ENCODE data around the gene RNGTT.

DNA sequence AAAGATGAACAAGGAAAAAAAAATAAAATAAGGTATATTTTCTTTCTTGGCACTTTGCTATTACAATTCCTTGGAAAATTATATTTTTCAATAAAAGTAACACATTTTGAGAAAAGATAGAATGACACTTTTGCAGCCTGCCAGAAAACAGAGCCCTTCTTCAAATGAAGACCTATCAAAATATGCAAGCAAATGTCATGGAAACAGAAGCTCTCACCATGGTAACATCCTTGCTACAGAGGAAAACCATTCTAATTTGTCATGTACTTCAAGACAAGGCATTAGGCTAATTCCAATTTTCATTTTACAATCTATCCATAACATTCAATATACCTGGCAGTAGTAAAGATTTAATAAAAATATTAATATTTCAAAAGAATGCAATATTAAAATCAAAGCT lies 177.9 kb downstream of the RNGTT start:
- TF ChIP-seq, protein P1, sequence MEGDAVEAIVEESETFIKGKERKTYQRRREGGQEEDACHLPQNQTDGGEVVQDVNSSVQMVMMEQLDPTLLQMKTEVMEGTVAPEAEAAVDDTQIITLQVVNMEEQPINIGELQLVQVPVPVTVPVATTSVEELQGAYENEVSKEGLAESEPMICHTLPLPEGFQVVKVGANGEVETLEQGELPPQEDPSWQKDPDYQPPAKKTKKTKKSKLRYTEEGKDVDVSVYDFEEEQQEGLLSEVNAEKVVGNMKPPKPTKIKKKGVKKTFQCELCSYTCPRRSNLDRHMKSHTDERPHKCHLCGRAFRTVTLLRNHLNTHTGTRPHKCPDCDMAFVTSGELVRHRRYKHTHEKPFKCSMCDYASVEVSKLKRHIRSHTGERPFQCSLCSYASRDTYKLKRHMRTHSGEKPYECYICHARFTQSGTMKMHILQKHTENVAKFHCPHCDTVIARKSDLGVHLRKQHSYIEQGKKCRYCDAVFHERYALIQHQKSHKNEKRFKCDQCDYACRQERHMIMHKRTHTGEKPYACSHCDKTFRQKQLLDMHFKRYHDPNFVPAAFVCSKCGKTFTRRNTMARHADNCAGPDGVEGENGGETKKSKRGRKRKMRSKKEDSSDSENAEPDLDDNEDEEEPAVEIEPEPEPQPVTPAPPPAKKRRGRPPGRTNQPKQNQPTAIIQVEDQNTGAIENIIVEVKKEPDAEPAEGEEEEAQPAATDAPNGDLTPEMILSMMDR (IDR thresholded peaks at IDR 0.05) = no peak
- TF ChIP-seq POLR2AphosphoS5 (IDR thresholded peaks at IDR 0.05) = no peak
